Stimulated activated naive CD8-positive, alpha-beta T cell treated with anti-CD3 and anti-CD28 coated beads, Interleukin-15, amount 100 ng/mL, for 72 hours (primary cell): Measurements from ENCODE around the gene ZFPM1.
A peak's percentile ranks its signal among the peaks of the same experiment; 100 is the strongest.
"Not testable (repeated sequence)": the region's sequence is repeated elsewhere in the genome, so short reads cannot be mapped to it uniquely, and the experiment has no call there.

Experiments used
- ATAC-seq: fragments of 150-1000 bp; cut with Tn5 transposase; 2 replicates; pipeline ENCODE4 v1.10.0; 2021; ENCODE audit warnings: mild to moderate bottlenecking, moderate library complexity
- DNase-seq, 2 donors: peaks; one replicate each; pipeline ENCODE4 v3.0.0; 2021 to 2022
- H3K27ac Mint-ChIP-seq, 2 donors: one replicate each; pipeline ENCODE4 v1.8.0; 2022; ENCODE audit warnings: mild to moderate bottlenecking in 2 of 2, mixed read lengths in 2 of 2, moderate library complexity in 2 of 2
- H3K27me3 Mint-ChIP-seq: one replicate; pipeline ENCODE4 v1.8.0; 2022; ENCODE audit warnings: mixed read lengths
- H3K4me1 Mint-ChIP-seq: one replicate; pipeline ENCODE4 v1.8.0; 2022; ENCODE audit warnings: mild to moderate bottlenecking, mixed read lengths
- H3K4me3 Mint-ChIP-seq, 2 donors: one replicate each; pipeline ENCODE4 v1.8.0; 2022; ENCODE audit warnings: mild to moderate bottlenecking in 2 of 2, mixed read lengths in 2 of 2, moderate library complexity in 1 of 2
- H3K9me3 Mint-ChIP-seq, 2 donors: one replicate each; pipeline ENCODE4 v1.8.0; 2022; ENCODE audit warnings: mixed read lengths in 2 of 2

Gene ZFPM1

DNA sequence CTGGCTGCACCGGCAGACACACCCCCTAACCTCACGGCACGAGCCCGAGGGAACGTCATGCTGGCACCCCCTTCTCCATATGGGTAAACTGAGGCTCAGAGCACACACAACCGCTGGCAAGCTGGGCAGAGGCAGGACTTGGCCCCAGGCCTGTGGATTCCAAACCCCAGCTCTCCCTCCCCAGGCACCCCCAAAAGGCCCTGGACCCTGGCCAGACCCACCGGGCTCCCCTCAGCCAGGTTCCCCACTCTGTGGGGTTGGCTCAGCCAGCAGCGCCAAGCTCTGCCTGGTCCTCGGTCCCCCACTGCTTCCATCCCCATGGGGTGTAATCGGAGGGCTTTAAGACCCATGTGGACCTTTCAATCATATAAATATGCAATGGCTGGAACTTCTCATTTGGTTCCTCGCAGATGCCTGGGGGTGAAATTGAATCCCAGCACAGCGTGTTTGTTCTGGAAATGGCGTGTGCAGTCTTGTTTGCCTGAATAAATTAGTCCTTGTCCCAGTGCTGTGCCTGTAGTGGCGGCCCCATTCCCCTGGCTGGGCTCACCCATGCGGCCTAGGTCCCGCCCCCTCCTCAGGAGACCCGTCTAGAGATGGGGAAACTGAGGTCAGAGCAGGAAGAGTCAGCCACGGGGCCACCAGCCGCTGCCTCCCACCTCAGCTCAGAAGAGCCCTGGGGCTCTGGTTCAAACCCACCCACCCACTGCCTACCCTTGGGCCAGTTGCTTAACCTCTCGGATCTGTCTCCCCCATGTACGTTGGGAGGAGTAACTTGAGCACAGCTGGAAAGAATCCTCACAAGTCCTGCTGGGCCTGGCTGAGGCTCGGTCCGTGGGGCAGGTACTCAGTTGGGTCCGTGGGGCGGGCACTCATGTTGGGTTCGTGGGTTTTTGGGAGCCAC is 57.3 kb downstream of the ZFPM1 start:
- H3K9me3 Mint-ChIP-seq = no peaks in the 10 kb centered on the region
- no peak for DNase-seq
- H3K4me1 Mint-ChIP-seq = peaks cover 3% of the 10 kb centered on the region
- H3K27me3 Mint-ChIP-seq = no peaks in the 10 kb centered on the region
- ATAC-seq = no peak
- no peak overlapping the region for H3K27ac Mint-ChIP-seq
- no peak overlapping the region for H3K4me3 Mint-ChIP-seq

DNA sequence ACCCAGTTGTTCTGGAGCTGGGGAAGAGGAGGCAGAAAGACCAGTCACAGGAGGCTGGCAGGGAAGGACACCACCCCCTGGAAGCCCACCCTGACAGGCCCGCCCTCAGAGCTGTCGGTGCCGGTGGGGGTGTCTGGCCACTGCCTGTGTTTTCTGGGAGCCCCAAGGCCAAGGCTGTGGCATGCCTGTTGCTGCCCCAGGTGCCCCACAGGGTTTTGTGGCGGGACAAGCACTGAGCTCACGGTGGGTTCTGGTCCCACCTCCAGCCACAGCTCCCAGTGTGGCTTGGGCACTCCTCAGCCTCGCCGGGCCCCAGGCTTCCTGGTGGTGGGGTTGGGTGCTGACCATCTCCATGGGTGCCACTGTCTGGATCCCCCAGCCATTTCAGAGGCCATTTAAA is 58.0 kb downstream of the ZFPM1 start:
- Mint-ChIP-seq H3K27me3 (no peaks in the 10 kb centered on the region), H3K27ac (no peak overlapping the region), H3K4me3 (no peak overlapping the region), H3K4me1 (no peaks in the 10 kb centered on the region), H3K9me3 (no peaks in the 10 kb centered on the region)
- ATAC-seq = no peak
- no peak for DNase-seq

DNA sequence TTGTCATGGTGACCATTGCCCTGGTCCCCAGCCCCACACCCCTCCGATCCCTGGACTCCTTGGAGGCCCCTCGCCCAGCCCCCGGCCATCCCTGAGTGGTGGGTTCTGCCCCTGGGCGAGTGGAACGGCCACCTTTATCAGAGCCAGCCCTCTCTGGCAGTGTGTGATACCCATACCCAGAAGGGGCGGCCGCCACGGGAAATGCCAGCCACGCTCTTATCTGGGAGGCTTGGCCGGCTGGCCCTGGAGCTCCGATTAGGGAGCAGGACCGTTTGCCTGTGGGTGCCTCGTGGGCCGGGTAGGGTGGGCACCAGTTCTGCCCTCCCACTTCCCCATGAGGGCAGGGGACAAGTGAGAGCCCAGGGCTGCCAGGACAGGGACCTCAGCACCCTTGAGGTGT is 58.8 kb downstream of the ZFPM1 start:
- H3K4me3 Mint-ChIP-seq = no peak overlapping the region
- H3K4me1 Mint-ChIP-seq = no peaks in the 10 kb centered on the region
- DNase-seq (no peak), ATAC-seq (no peak)
- H3K27me3 Mint-ChIP-seq = no peaks in the 10 kb centered on the region
- H3K9me3 Mint-ChIP-seq = peaks cover 0 to 2% of the 10 kb centered on the region in 2 donors
- no peak overlapping the region for H3K27ac Mint-ChIP-seq

DNA sequence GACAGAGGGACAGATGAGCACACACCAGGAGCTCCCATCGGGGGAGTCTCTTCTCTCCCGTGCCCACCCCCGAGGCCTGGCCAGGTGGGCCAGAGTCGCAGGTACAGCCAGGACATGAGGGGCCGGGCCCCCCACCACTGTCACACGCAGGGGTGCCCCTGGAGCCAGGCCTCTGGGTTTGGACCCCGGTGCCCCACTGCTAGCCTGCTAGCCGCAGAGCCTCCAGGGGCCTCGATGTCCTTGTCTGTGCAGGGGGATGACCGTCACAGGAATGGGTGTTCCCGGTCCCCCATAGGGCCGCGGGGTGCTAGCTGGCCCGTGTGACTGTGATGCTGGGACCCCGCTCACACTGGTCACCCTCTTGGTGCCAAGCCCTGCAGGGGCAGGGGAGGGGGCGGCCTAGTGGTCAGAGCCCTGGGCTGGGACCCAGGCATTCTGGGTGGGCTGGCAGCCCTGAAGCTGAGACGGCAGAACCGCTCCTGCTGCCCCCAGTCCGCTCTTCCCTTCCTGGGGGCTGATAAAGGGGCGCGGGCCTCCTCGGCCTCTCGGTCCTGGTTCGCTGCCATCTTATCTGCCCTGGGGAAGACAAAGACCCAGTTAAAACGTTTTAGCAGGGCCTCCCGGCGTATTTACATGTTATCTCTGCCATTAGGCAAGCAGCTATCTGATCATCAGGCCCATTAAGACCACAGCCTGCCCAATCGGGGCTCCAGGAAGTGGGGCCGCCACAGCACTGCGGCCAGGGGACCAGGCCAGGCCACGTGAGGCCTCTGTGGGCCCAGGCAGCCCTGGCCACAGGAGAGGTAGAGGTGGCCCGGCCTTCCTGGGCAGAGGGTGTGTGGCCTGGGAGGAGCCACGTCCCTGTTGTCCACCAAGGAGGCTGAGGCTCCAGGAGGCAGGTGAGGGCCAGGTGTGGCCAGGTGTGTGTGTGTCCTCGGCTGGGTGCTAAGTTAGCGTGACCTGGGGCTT is 59.9 kb downstream of the ZFPM1 start:
- H3K27me3 Mint-ChIP-seq = no peaks in the 10 kb centered on the region
- H3K4me1 Mint-ChIP-seq = no peaks in the 10 kb centered on the region
- H3K4me3 Mint-ChIP-seq = no peak overlapping the region
- no peak overlapping the region for H3K27ac Mint-ChIP-seq
- no peak for DNase-seq
- peaks cover 8 to 13% of the 10 kb centered on the region in 2 donors for H3K9me3 Mint-ChIP-seq
- ATAC-seq = peak; percentile 10

DNA sequence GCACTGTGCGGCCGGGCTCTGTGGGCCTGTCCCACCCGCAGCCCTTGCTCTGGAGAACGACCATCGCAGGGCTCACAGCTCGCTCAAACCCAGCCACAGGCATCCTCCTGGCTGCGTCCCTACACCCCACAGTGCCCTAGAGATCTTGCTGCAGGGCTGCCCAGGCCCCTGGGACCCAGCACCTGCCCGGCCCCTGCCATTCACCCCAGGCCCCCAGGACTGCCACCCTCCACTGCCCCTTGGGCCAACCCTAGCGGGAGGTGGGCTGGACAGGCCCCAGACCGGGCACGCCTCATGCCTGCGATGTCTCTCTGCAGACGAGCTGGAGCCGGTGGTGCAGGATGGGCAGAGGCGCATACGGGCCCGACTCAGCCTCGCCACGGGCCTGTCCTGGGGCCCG is 61.0 kb downstream of the ZFPM1 start:
- H3K4me3 Mint-ChIP-seq = no peak overlapping the region
- DNase-seq (no peak), ATAC-seq (peak; percentile 40)
- no peaks in the 10 kb centered on the region for H3K27me3 Mint-ChIP-seq
- H3K9me3 Mint-ChIP-seq = peaks cover 18 to 23% of the 10 kb centered on the region in 2 donors
- no peaks in the 10 kb centered on the region for H3K4me1 Mint-ChIP-seq
- H3K27ac Mint-ChIP-seq = no peak overlapping the region

DNA sequence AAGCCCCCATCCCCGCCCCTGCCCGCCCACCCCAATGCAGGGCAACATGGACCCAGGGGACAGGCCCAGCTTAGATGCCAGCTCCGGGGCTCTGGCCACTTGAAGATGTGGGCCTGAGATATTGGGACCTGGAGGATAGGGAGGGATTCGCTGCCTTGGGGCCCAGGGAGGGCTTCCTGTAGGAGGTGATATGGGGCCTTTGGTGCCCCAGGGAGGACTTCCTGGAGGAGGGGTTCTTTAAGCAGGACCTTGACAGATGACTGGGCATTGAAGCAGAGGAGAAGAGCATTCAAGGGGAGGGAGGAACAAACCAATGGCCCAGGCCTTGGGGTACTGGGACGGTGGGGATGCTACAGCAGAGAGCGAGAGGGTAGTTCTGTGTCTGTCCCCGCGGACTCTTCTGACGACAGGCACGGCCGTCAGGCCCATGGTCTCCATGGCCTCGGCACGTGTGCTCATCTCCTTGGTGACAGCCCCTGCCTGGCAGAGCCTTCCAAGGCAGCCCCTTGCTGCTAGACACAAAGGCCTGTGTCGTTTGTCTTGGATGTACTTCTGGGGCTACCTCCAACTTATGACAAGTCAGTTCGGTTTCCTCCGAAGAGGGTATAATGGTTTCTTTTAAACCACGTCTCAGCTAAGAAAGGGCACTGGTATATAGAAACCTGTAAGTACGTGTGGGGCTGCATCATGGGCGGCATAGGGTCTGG is 61.6 kb downstream of the ZFPM1 start:
- ATAC-seq (no peak), DNase-seq (no peak)
- Mint-ChIP-seq H3K27me3 (no peaks in the 10 kb centered on the region), H3K4me3 (no peak overlapping the region), H3K9me3 (peaks cover 24 to 30% of the 10 kb centered on the region in 2 donors), H3K4me1 (no peaks in the 10 kb centered on the region), H3K27ac (no peak overlapping the region)

DNA sequence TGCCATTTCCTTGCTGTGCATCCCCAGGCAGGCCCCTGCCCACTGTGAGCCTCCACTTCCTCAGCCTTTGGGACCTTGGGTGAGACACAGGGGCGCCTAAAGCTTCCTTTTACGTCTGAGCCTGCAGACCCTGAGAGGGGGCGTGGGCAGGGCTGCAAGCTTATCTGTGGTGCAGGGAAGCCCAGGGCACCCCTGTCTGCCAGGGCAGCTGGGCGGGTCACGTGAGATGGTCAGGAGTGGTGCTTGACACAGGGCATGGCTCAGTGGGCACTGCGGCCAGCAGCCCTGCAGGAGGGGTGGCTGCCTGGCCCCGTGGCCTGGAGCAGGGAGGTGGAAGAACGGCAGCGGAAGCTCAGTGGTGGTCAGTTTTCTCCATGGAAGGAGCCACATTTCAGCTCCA is 62.3 kb downstream of the ZFPM1 start:
- peaks cover 28 to 36% of the 10 kb centered on the region in 2 donors for H3K9me3 Mint-ChIP-seq
- no peaks in the 10 kb centered on the region for H3K4me1 Mint-ChIP-seq
- DNase-seq (no peak), ATAC-seq (no peak)
- H3K27me3 Mint-ChIP-seq = no peaks in the 10 kb centered on the region
- peak overlapping the region in 1 of 2 donors; percentile 57 for H3K27ac Mint-ChIP-seq
- no peak overlapping the region for H3K4me3 Mint-ChIP-seq

DNA sequence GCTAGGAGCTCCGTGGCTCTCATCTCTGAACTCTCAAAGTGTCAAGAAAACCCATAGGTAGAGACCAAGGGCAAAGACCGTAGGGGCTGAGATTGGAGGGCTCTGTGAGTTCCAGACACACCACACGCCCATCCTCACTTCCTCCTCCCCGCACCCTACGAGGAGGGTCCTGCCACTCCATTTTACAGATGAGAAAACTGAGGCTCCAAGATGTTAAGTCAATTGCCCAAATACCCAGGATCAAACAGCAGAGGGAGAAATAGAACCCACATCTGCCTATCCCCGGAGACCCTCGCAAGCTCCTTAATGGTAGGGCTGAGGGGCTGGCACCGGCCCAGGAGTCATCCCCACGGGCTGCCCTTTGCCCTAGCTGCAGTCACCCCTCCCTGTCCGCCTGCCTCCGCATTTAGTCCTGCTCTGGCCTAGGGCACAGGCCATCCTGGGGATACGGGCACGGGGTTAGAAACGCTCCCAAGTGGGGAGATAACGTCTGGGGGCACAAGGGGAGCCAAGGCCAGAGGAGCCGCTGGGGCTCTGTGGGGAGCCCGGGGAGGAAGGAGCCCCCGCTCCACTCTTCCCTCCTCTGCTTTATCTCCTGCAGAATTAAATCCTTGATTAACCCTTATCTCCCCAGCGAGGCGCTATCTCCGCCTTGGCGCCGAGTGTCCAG is 63.0 kb downstream of the ZFPM1 start:
- ATAC-seq (no peak), DNase-seq (no peak)
- Mint-ChIP-seq H3K27ac (no peak overlapping the region), H3K27me3 (no peaks in the 10 kb centered on the region), H3K9me3 (peaks cover 28 to 38% of the 10 kb centered on the region in 2 donors), H3K4me3 (no peak overlapping the region), H3K4me1 (no peaks in the 10 kb centered on the region)

DNA sequence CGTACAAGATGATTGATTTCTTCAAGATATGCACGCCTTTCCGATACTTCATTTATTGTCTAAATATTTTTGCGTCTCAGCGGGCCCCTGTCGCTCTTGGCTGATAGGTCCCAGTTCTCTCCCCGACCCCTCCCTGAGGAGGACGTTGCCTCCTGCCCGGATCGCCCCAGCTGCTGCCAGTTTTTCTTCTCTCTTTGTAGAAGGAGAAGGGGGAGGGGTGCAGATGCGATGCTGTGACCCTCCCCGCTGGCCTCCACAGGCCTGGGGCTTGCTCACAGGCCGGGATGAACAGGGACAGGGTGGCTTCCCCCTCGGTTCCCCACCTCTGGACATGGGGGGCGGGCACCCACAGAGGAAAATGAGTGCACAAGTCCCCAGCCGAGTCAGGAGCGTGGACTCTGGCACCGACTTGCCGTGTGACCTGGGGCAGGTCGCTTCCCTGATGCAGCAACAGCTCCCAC is 63.6 kb downstream of the ZFPM1 start:
- Mint-ChIP-seq H3K4me1 (no peaks in the 10 kb centered on the region), H3K9me3 (peaks cover 28 to 38% of the 10 kb centered on the region in 2 donors), H3K4me3 (no peak overlapping the region), H3K27ac (no peak overlapping the region), H3K27me3 (no peaks in the 10 kb centered on the region)
- ATAC-seq (no peak), DNase-seq (no peak)

DNA sequence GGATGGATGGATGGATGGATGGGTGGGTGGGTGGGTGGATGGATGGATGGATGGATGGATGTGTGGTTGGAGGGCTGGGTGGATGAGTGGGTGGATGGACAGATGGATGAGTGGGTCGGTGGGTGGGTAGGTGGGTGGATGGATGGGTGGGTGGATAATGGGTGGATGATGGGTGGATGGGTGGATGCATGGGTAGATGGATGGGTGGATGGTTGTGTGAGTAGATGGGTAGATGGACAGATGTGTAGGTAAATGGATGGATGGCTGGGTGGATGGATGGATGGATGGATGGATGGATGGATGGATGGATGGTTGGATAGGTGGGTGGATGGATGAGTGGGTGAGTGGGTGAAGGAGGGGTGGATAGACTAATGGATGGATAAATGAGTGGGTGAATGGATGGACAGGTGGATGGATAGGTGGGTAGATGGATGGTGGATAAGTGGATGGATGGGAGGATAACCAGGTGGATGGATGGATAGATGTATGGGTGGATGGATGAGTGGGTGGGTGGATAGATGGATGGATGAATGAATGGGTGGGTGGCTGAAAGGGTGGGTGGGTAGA is 64.2 kb downstream of the ZFPM1 start:
- not testable (repeated sequence) for H3K4me1 Mint-ChIP-seq, DNase-seq, ATAC-seq, H3K4me3 Mint-ChIP-seq, H3K27me3 Mint-ChIP-seq, H3K27ac Mint-ChIP-seq
- H3K9me3 Mint-ChIP-seq = peaks cover 28 to 38% of the 10 kb centered on the region in 2 donors

DNA sequence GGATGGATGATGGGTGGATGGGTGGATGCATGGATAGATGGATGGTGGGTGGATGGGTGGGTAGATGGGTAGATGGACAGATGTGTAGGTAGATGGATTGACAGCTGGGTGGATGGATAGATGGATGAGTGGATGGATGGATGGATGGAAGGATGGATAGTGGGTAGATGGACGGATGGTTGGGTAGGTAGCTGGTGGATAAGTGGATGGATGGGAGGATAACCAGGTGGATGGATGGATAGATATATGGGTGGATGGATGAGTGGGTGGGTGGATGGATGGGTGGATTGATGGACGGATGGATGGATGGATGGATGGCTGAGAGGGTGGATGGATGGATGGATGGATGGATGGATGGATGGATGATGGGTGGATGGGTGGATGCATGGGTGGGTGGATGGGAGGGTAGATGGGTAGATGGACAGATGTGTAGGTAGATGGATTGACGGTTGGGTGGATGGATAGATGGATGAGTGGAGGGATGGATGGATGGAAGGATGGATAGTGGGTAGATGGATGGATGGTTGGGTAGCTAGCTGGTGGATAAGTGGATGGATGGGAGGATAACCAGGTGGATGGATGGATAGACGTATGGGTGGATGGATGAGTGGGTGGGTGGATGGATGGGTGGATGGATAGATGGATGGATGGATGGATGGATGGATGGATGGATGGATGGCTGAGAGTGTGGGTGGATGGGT is 65.5 kb downstream of the ZFPM1 start:
- ATAC-seq, H3K27me3 Mint-ChIP-seq, H3K27ac Mint-ChIP-seq, H3K4me1 Mint-ChIP-seq, DNase-seq, H3K4me3 Mint-ChIP-seq: not testable (repeated sequence)
- H3K9me3 Mint-ChIP-seq = peaks cover 28 to 38% of the 10 kb centered on the region in 2 donors

DNA sequence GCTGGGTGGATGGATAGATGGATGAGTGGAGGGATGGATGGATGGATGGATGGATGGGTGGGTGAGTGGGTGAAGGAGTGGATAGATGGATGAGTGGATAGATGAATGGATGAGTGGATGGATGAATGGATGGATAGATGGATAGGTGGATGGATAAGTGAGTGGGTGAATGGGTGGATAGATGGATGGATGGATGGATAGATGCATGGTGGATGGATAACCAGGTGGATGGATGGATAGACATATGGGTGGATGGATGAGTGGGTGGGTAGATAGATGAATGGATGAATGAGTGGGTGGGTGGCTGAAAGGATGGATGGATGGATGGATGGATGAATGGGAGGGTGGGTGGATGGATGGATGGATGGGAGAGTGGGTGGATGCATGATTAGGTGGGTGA is 66.2 kb downstream of the ZFPM1 start:
- H3K9me3 Mint-ChIP-seq = peaks cover 28 to 38% of the 10 kb centered on the region in 2 donors
- no peaks in the 10 kb centered on the region for H3K27me3 Mint-ChIP-seq
- H3K4me3 Mint-ChIP-seq = no peak overlapping the region
- no peak for ATAC-seq
- H3K27ac Mint-ChIP-seq = no peak overlapping the region
- peaks cover under 1% of the 10 kb centered on the region for H3K4me1 Mint-ChIP-seq
- DNase-seq = no peak

DNA sequence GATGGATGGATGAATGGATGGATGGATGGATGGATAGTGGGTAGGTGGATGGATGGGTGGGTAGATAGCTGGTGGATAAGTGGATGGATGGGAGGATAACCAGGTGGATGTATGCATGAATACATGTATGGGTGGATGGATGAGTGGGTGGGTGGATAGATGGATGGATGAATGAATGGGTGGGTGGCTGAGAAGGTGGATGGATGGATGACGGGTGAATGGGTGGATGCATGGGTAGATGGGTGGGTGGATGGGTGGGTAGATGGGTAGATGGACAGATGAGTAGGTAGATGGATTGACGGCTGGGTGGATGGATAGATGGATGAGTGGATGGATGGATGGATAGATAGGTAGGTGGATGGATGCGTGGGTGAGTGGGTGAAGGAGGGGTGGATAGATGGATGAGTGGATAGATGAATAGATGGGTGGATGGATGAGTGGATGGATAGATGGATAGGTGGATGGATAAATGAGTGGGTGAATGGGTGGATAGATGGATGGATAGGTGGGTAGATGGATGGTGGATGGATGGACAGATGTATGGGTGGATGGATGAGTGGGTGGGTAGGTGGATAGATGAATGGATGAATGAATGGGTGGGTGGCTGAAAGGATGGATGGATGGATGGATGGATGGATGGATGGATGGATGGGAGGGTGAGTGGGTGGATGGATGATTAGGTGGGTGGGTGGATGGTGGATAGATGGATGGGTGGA is 67.0 kb downstream of the ZFPM1 start:
- peaks cover 9% of the 10 kb centered on the region for H3K4me1 Mint-ChIP-seq
- H3K27me3 Mint-ChIP-seq = no peaks in the 10 kb centered on the region
- no peak overlapping the region for H3K27ac Mint-ChIP-seq
- peaks cover 28 to 38% of the 10 kb centered on the region in 2 donors for H3K9me3 Mint-ChIP-seq
- ATAC-seq = no peak
- no peak for DNase-seq
- H3K4me3 Mint-ChIP-seq = no peak overlapping the region
